Renal cortical epithelial cell (primary cell): ENCODE data around the gene NEU2. TPM values are rescaled to one million over a fixed set of nuclear protein-coding genes. Genes with fewer than 3 reads are reported as not detected.

ENCODE experiments used
- DNase-seq: peaks from one replicate; pipeline ENCODE4 v3.0.0-alpha.2; 2011; ENCODE audit warnings: low read depth
- total RNA-seq: library from RNA; depleted of rRNA; stranded (reverse); fragments of >200 nt; gene quantifications from 2 replicates; pipeline ENCODE4 v1.2.3, GENCODE V29; 2014

NEU2 gene
- total RNA-seq, 1 donor from 2014 or later = not detected

- DNase-seq = no peak
Measured at GRCh38 chr2:233076749-233077148, 44.3 kb downstream of the NEU2 start.

- DNase-seq = no peak
Measured at GRCh38 chr2:233079473-233079877, 47.0 kb downstream of the NEU2 start.

GRCh38 chr2:233079953-233080835 lies 47.7 kb downstream of the NEU2 start:
- no peak for DNase-seq

- DNase-seq = no peak
Measured at GRCh38 chr2:233080836-233081229, 48.4 kb downstream of the NEU2 start.

GRCh38 chr2:233081232-233081730 lies 48.8 kb downstream of the NEU2 start:
- DNase-seq = no peak

- DNase-seq = no peak
Measured at GRCh38 chr2:233081731-233082221, 49.3 kb downstream of the NEU2 start.

GRCh38 chr2:233082222-233082930 lies 49.9 kb downstream of the NEU2 start:
- no peak for DNase-seq

GRCh38 chr2:233082931-233083755 lies 50.7 kb downstream of the NEU2 start:
- no peak for DNase-seq

- no peak for DNase-seq
Measured at GRCh38 chr2:233083782-233084181, 51.3 kb downstream of the NEU2 start.

- DNase-seq = no peak
Measured at GRCh38 chr2:233084488-233084887, 52.0 kb downstream of the NEU2 start.

Other genes starting within 250 kb of the NEU2 start
- 0.69 and 2.1 TPM in 2 replicates for gene SNORC, start 162.4 kb upstream of the NEU2 start, total RNA-seq
- 0.35 and 0.75 TPM in 2 replicates for gene NGEF, start 19.4 kb upstream of the NEU2 start, total RNA-seq
- gene INPP5D, start 27.7 kb downstream of the NEU2 start, total RNA-seq = 1.2 and 9.7 TPM in 2 replicates
- gene ATG16L1, start 219.0 kb downstream of the NEU2 start, total RNA-seq = 44.0 and 63.9 TPM in 2 replicates